ENCODE measurements around the gene TNNI3. TPM values are rescaled to one million over a fixed set of nuclear protein-coding genes. Genes with fewer than 3 reads are reported as not detected.

Gene TNNI3
- total and polyA plus RNA-seq, 2 of the 4 experiments (the other 2 are of a cell fraction), result not detected

DNA sequence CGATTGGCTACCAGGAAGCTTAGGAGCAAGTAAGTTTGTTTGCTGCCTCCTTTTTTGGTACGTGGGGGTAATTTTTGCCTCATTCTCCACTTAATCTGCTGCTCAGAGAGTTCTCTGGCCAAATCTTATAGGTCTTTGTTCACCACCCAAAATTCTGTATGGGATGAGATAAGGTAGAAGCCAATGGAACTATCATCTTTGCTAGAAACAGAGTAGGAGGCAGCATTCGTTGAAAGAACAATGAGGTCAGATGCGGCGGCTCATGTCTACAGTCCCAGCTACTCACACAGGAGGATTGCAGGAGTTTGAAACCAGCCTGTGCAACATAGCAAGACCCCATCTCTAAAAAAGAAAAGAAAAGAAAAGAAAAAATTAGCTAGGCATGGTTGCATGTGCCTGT lies 13.9 kb upstream of the TNNI3 start:
- in situ Hi-C loops (cut with MboI; ENCODE audit: low sequenced_read_pairs), result no loop called here
- no TSS peak for BruUV-seq (replicated peaks)

More for the DNA sequence above, 13.9 kb upstream of the TNNI3 start:
- no peak overlapping the region for H3K4me3 ChIP-seq (ENCODE audit: insufficient read depth, low read depth, low read length)
- no peak overlapping the region for H4K8ac ChIP-seq (ENCODE audit: low read depth in 2 of 2, low read length in 2 of 2)
- H3K9ac ChIP-seq (ENCODE audit: low read depth, low read length), result no peak overlapping the region
- DNase-seq (no peak), ATAC-seq (ENCODE audit: low read depth) (no peak)
- no peaks in the 10 kb centered on the region for H3K79me1 ChIP-seq (ENCODE audit: low read depth in 1 of 2, low read length in 2 of 2)
- no peak overlapping the region for H3K56ac ChIP-seq (ENCODE audit: extremely low read depth, insufficient read depth, low read length)
- TF ChIP-seq BHLHE40 (IDR thresholded peaks at IDR 0.05; ENCODE audit: low read depth, low read length), result no peak
- no peak for TF ChIP-seq POLR2A (IDR thresholded peaks at IDR 0.05; ENCODE audit: low read depth, low read length)
- TF ChIP-seq, protein P1, sequence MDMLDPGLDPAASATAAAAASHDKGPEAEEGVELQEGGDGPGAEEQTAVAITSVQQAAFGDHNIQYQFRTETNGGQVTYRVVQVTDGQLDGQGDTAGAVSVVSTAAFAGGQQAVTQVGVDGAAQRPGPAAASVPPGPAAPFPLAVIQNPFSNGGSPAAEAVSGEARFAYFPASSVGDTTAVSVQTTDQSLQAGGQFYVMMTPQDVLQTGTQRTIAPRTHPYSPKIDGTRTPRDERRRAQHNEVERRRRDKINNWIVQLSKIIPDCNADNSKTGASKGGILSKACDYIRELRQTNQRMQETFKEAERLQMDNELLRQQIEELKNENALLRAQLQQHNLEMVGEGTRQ (IDR thresholded peaks at IDR 0.05; ENCODE audit: low read depth, low read length), result no peak
- TF ChIP-seq RAD21 (IDR thresholded peaks at IDR 0.05; ENCODE audit: low read length), result no peak
- TF ChIP-seq, protein P2, sequence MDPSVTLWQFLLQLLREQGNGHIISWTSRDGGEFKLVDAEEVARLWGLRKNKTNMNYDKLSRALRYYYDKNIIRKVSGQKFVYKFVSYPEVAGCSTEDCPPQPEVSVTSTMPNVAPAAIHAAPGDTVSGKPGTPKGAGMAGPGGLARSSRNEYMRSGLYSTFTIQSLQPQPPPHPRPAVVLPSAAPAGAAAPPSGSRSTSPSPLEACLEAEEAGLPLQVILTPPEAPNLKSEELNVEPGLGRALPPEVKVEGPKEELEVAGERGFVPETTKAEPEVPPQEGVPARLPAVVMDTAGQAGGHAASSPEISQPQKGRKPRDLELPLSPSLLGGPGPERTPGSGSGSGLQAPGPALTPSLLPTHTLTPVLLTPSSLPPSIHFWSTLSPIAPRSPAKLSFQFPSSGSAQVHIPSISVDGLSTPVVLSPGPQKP (IDR thresholded peaks at IDR 0.05; ENCODE audit: borderline replicate concordance, low read depth, low read length), result no peak
- no peak for TF ChIP-seq NFE2L2 (IDR thresholded peaks at IDR 0.05; ENCODE audit: low read depth, low read length)
- no peak for TF ChIP-seq MAFK (IDR thresholded peaks at IDR 0.05; ENCODE audit: low read depth, low read length)
- no peak for TF ChIP-seq MAZ (IDR thresholded peaks at IDR 0.05; ENCODE audit: borderline replicate concordance, low read depth, low read length)
- no peak for TF ChIP-seq RCOR1 (IDR thresholded peaks at IDR 0.05; ENCODE audit: insufficient replicate concordance, low read length)
- no peak for TF ChIP-seq CEBPB (IDR thresholded peaks at IDR 0.05; ENCODE audit: low read depth, low read length)
- no peak for TF ChIP-seq MXI1 (IDR thresholded peaks at IDR 0.05; ENCODE audit: borderline replicate concordance, low read depth, low read length)
- TF ChIP-seq SMC3 (IDR thresholded peaks at IDR 0.05; ENCODE audit: low read depth, low read length), result no peak
- no peak for TF ChIP-seq FOS (IDR thresholded peaks at IDR 0.05; ENCODE audit: low read depth, low read length)
- TF ChIP-seq RFX5 (IDR thresholded peaks at IDR 0.05; ENCODE audit: low read depth, low read length), result no peak
- no peak for TF ChIP-seq CHD1 (IDR thresholded peaks at IDR 0.05; ENCODE audit: low read depth, low read length)
- no peak for TF ChIP-seq CTCF (conservative IDR thresholded peaks at IDR 0.05; ENCODE audit: low read depth, low read length)
- H3K27me3 ChIP-seq (ENCODE audit: control insufficient read depth, insufficient read depth, low read length), result peaks cover 17% of the 10 kb centered on the region
- peaks cover 3% of the 10 kb centered on the region for H4K20me1 ChIP-seq (ENCODE audit: insufficient read depth, low read length)
- H2BK120ac ChIP-seq (ENCODE audit: low read depth, low read length), result no peak overlapping the region
- H3K4ac ChIP-seq (ENCODE audit: low read depth, low read length), result no peak overlapping the region
- H3K27ac ChIP-seq (ENCODE audit: insufficient read depth, low read length), result no peak overlapping the region
- POLR2A ChIA-PET (ENCODE audit: unreplicated experiment), result no interaction called here
- no peak overlapping the region for H2AFZ ChIP-seq (replicated peaks; ENCODE audit: low read length, poor library complexity)
- no peak overlapping the region for H2AK5ac ChIP-seq (ENCODE audit: low read depth, low read length)
- CTCF ChIA-PET, result no interaction called here
- no peak overlapping the region for H3K4me2 ChIP-seq (ENCODE audit: low read depth, low read length)
- H4K5ac ChIP-seq (ENCODE audit: low read depth, low read length), result no peak overlapping the region
- no peak overlapping the region for H3K18ac ChIP-seq (ENCODE audit: low read depth, low read length)
- H3K14ac ChIP-seq (replicated peaks; ENCODE audit: low read depth, low read length), result no peak overlapping the region
- no peaks in the 10 kb centered on the region for H3K9me3 ChIP-seq (ENCODE audit: control insufficient read depth, insufficient read depth, low read length)
- no peaks in the 10 kb centered on the region for H3K36me3 ChIP-seq (ENCODE audit: control insufficient read depth, insufficient read depth, low read length)
- no peak overlapping the region for H2AK9ac ChIP-seq (replicated peaks; ENCODE audit: low read depth, low read length, poor library complexity)
- intact Hi-C loops (cut with micrococcal nuclease) (no loop called here), dilution Hi-C loops (cut with HindIII; ENCODE audit: low sequenced_read_pairs, unreplicated experiment) (no loop called here)
- H3K4me1 ChIP-seq (ENCODE audit: control insufficient read depth, insufficient read depth, low read length), result peaks cover 4% of the 10 kb centered on the region; the same call in 1 of the 2 replicates
- WGBS, 2 experiments (ENCODE audit: extremely low coverage in 2 of 2, insufficient read length in 1 of 2), result no CpG with 5 or more reads among the region's 5 CpGs
- H2BK15ac ChIP-seq (ENCODE audit: low read depth, low read length), result no peak overlapping the region
- H3K23ac ChIP-seq (ENCODE audit: low read depth, low read length), result no peak overlapping the region
- H2BK5ac ChIP-seq (ENCODE audit: low read depth, low read length, poor library complexity, severe bottlenecking), result no peak overlapping the region
- H4K91ac ChIP-seq (ENCODE audit: insufficient read depth, low read depth, low read length), result no peak overlapping the region
- no peaks in the 10 kb centered on the region for H3K9me1 ChIP-seq (ENCODE audit: insufficient read depth, low read length)
- H2BK20ac ChIP-seq (ENCODE audit: low read depth, low read length), result no peak overlapping the region
